Measurements from ENCODE around the gene ZNF362. TPM values are rescaled to one million over a fixed set of nuclear protein-coding genes. Genes with fewer than 3 reads are reported as not detected.

ZNF362 gene
- total RNA-seq, 1 experiment from 2014 or later: 29.5 TPM

DNA sequence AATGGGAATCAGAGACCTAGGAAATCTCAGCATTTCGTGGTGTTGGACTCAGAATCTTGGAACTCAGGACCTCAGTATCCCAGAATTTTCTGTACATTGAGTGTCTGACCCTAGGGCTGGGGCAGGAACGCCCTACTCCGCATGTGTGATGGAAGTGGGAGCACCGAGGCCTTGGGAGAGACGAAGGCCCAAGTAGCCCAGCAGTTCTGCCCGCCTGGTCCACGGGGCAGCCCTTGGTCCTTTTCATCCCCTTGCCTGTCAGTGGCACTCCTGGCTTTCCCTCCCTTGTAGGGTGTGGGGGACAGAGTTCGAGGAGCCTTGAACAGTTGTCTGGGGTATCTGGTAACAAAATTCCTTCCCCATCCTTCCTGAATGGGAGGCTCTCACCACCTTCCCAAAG, 54.4 kb downstream of the ZNF362 start:
- CTCF ChIA-PET: no interaction called here
- Mint-ChIP-seq H3K4me1 (ENCODE audit: low read depth, unreplicated experiment) (no peaks in the 10 kb centered on the region), H3K27me3 (ENCODE audit: unreplicated experiment) (no peaks in the 10 kb centered on the region), H3K36me3 (ENCODE audit: insufficient read depth, unreplicated experiment) (no peaks in the 10 kb centered on the region), H3K9me3 (ENCODE audit: low read depth, unreplicated experiment) (no peaks in the 10 kb centered on the region), H3K27ac (ENCODE audit: unreplicated experiment) (no peak overlapping the region), H3K4me3 (ENCODE audit: low read depth, unreplicated experiment) (no peak overlapping the region)
- intact Hi-C loops (cut with micrococcal nuclease; ENCODE audit: unreplicated experiment): no loop called here
- no TSS peak for BruUV-seq (replicated peaks)
- no peak for DNase-seq
- TF ChIP-seq, protein P1, sequence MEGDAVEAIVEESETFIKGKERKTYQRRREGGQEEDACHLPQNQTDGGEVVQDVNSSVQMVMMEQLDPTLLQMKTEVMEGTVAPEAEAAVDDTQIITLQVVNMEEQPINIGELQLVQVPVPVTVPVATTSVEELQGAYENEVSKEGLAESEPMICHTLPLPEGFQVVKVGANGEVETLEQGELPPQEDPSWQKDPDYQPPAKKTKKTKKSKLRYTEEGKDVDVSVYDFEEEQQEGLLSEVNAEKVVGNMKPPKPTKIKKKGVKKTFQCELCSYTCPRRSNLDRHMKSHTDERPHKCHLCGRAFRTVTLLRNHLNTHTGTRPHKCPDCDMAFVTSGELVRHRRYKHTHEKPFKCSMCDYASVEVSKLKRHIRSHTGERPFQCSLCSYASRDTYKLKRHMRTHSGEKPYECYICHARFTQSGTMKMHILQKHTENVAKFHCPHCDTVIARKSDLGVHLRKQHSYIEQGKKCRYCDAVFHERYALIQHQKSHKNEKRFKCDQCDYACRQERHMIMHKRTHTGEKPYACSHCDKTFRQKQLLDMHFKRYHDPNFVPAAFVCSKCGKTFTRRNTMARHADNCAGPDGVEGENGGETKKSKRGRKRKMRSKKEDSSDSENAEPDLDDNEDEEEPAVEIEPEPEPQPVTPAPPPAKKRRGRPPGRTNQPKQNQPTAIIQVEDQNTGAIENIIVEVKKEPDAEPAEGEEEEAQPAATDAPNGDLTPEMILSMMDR (IDR thresholded peaks at IDR 0.05; ENCODE audit: unreplicated experiment): no peak

DNA sequence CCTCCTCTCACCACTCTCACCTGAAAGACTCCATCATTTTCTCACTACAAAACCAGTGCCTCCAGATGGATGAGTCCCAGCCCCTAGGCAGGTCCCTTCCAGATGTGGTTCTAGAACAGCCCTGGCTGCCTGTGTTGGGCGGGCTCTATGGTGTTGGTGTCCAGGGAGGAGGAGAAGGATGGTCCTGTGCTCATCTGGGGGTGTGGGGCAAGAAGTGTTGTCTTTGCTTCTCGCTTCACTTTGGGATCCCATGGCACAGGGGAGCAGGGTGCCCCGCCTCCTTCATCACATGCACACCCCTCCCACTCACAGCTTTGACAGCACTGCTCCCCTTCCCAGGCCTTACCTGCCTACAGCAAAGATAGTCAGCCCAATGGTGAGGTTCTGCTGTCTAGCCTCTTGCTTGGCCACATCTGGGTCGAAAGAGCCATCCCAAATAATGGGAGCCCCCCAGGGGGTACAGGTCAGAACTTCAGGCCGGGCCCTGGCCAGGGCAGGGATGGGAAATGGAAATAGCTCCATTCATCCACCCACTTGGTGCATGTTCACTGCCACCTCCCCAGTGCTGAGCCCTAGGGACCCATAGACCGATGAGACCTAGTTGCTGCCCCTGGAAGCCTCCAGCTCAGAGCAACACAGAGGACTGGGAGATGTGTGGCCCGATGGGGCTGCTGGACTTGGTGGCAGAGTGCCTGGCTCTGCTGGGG, 55.6 kb downstream of the ZNF362 start:
- no TSS peak for BruUV-seq (replicated peaks)

DNA sequence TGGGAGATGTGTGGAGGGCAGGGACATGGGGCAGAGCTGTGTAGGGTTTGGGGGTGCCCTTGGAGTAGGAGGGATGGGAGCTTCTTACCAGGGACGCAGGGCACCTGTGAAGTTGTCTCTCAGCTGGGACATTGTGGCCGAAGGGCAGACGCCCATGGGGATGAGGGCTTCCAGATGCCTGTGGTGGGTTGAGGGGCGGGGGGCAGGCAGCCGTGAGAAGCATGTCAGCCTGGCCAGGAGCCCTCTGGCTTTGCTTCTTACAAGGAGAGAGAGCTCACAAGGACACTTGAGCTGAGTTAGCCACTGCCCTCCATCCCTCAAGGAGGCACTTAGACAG, 56.1 kb downstream of the ZNF362 start:
- BruUV-seq (replicated peaks): no TSS peak
- DNase-seq: no peak
- CTCF ChIA-PET: no interaction called here

More for the DNA sequence above, 55.6 kb downstream of the ZNF362 start:
- DNase-seq: no peak
- TF ChIP-seq, protein P1 (IDR thresholded peaks at IDR 0.05; ENCODE audit: unreplicated experiment): no peak
- no peaks in the 10 kb centered on the region for H3K9me3 Mint-ChIP-seq (ENCODE audit: low read depth, unreplicated experiment)
- CTCF ChIA-PET: no interaction called here
- no peaks in the 10 kb centered on the region for H3K36me3 Mint-ChIP-seq (ENCODE audit: insufficient read depth, unreplicated experiment)
- no peaks in the 10 kb centered on the region for H3K27me3 Mint-ChIP-seq (ENCODE audit: unreplicated experiment)
- no peak overlapping the region for H3K4me3 Mint-ChIP-seq (ENCODE audit: low read depth, unreplicated experiment)
- no peaks in the 10 kb centered on the region for H3K4me1 Mint-ChIP-seq (ENCODE audit: low read depth, unreplicated experiment)
- intact Hi-C loops (cut with micrococcal nuclease; ENCODE audit: unreplicated experiment): no loop called here
- no peak overlapping the region for H3K27ac Mint-ChIP-seq (ENCODE audit: unreplicated experiment)

DNA sequence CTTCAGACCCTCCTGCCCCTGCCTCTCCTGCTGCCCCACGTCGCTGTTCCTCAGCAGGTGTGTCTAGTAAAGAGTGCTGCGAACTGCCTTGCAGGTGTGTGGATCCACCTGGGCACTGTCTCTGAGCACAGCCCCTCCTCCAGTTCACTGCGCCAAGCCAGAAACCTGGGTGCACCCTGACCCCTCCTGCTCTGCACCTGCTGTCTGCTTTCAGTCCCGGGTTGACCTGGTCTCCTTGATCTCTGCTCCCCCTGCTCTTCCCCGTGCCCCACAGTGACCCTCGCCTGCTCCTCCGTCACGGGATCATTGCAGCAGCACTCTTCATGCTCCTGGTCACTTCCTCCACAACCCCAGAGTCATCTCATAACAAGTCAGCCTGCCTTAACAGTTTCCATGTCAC, 58.1 kb downstream of the ZNF362 start:
- Mint-ChIP-seq H3K4me3 (ENCODE audit: low read depth, unreplicated experiment) (no peak overlapping the region), H3K27ac (ENCODE audit: unreplicated experiment) (no peak overlapping the region), H3K27me3 (ENCODE audit: unreplicated experiment) (no peaks in the 10 kb centered on the region), H3K9me3 (ENCODE audit: low read depth, unreplicated experiment) (no peaks in the 10 kb centered on the region), H3K4me1 (ENCODE audit: low read depth, unreplicated experiment) (no peaks in the 10 kb centered on the region), H3K36me3 (ENCODE audit: insufficient read depth, unreplicated experiment) (no peaks in the 10 kb centered on the region)
- DNase-seq: no peak
- intact Hi-C loops (cut with micrococcal nuclease; ENCODE audit: unreplicated experiment): no loop called here
- TF ChIP-seq, protein P1 (IDR thresholded peaks at IDR 0.05; ENCODE audit: unreplicated experiment): no peak
- CTCF ChIA-PET: no interaction called here
- no TSS peak for BruUV-seq (replicated peaks)

More for the DNA sequence above, 56.1 kb downstream of the ZNF362 start:
- no peaks in the 10 kb centered on the region for H3K4me1 Mint-ChIP-seq (ENCODE audit: low read depth, unreplicated experiment)
- no peak overlapping the region for H3K27ac Mint-ChIP-seq (ENCODE audit: unreplicated experiment)
- no peaks in the 10 kb centered on the region for H3K9me3 Mint-ChIP-seq (ENCODE audit: low read depth, unreplicated experiment)
- H3K27me3 Mint-ChIP-seq (ENCODE audit: unreplicated experiment): no peaks in the 10 kb centered on the region
- H3K36me3 Mint-ChIP-seq (ENCODE audit: insufficient read depth, unreplicated experiment): no peaks in the 10 kb centered on the region
- intact Hi-C loops (cut with micrococcal nuclease; ENCODE audit: unreplicated experiment): no loop called here
- H3K4me3 Mint-ChIP-seq (ENCODE audit: low read depth, unreplicated experiment): no peak overlapping the region
- TF ChIP-seq, protein P1 (IDR thresholded peaks at IDR 0.05; ENCODE audit: unreplicated experiment): no peak
